ENCODE data around the gene MOB1B.
"Not testable (repeated sequence)": the region's sequence is repeated elsewhere in the genome, so short reads cannot be mapped to it uniquely, and the experiment has no call there.

MOB1B gene

DNA sequence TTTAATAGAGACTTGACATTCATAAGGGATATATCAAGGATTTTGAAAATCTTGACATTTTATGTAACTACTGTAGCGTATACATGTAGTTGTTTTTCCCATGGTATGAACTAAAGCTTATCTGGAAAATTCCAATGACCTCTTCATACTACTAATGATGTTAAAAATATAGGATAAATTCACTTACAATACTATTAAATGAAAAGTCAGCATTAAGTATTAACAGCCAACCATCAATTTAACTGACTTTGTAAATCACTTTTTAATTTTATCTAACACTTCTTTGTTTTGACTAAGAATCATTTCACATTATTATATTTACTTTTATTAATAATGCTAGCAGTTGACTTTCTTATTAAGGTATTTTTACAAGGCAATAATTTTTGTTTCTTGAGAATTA is 125.4 kb downstream of the MOB1B start:
- TF ChIP-seq EZH2 (optimal IDR thresholded peaks at IDR 0.05; ENCODE audit: low read depth, low read length) (no peak), EZH2phosphoT487 (IDR thresholded peaks at IDR 0.05; ENCODE audit: low read length) (no peak)
- TF ChIP-seq, protein P1, sequence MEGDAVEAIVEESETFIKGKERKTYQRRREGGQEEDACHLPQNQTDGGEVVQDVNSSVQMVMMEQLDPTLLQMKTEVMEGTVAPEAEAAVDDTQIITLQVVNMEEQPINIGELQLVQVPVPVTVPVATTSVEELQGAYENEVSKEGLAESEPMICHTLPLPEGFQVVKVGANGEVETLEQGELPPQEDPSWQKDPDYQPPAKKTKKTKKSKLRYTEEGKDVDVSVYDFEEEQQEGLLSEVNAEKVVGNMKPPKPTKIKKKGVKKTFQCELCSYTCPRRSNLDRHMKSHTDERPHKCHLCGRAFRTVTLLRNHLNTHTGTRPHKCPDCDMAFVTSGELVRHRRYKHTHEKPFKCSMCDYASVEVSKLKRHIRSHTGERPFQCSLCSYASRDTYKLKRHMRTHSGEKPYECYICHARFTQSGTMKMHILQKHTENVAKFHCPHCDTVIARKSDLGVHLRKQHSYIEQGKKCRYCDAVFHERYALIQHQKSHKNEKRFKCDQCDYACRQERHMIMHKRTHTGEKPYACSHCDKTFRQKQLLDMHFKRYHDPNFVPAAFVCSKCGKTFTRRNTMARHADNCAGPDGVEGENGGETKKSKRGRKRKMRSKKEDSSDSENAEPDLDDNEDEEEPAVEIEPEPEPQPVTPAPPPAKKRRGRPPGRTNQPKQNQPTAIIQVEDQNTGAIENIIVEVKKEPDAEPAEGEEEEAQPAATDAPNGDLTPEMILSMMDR (IDR thresholded peaks at IDR 0.05; ENCODE audit: low read length), result no peak
- Histone ChIP-seq H2AFZ (ENCODE audit: low read length) (no peak overlapping the region), H3K4me3 (ENCODE audit: low read length) (no peak overlapping the region), H4K20me1 (ENCODE audit: insufficient read depth, low read length) (no peaks in the 10 kb centered on the region), H3K9me2 (replicated peaks; ENCODE audit: insufficient read depth, low read length) (no peaks in the 10 kb centered on the region), H3K27me3 (replicated peaks; ENCODE audit: insufficient read depth, low read length) (no peaks in the 10 kb centered on the region), H3K9ac (ENCODE audit: low read length) (no peak overlapping the region), H3K9me3 (replicated peaks; ENCODE audit: insufficient read depth, low read length) (no peaks in the 10 kb centered on the region), H3F3A (ENCODE audit: insufficient read depth, low read length) (no peaks in the 10 kb centered on the region), H3K4me1 (ENCODE audit: low read length) (no peaks in the 10 kb centered on the region), H3K27ac (ENCODE audit: low read length) (no peak overlapping the region), H3K36me3 (replicated peaks; ENCODE audit: insufficient read depth, low read length) (peaks cover 8% of the 10 kb centered on the region; the same call in 1 of the 2 replicates), H3K4me2 (ENCODE audit: low read depth, low read length) (no peak overlapping the region), H3K79me2 (ENCODE audit: low read length) (peaks cover 13% of the 10 kb centered on the region)
- no peak for DNase-seq

DNA sequence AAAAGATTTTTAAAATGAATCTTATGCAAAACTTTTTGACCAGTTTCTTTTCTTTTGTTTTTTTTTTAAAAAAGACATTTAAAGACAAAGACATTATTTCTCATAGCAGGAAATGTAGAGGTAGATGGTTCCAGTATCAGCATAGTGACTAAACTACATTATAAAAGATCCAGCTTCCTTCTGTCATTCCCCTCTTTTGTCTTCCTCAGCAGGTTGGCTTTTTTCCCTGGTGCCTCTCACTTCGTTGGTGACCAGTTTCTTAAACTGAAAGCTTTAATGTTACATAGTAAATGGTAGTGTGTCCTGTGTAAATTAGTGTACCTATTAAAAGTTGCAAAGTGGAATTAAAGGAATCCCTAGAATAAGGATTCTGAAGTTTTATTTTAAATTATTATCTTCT is 127.3 kb downstream of the MOB1B start:
- Histone ChIP-seq H3K9me3 (replicated peaks; ENCODE audit: insufficient read depth, low read length) (no peaks in the 10 kb centered on the region), H3K9me2 (replicated peaks; ENCODE audit: insufficient read depth, low read length) (no peaks in the 10 kb centered on the region), H3K79me2 (ENCODE audit: low read length) (no peaks in the 10 kb centered on the region), H3K9ac (ENCODE audit: low read length) (no peak overlapping the region), H3K27ac (ENCODE audit: low read length) (no peak overlapping the region), H4K20me1 (ENCODE audit: insufficient read depth, low read length) (no peaks in the 10 kb centered on the region), H3K4me2 (ENCODE audit: low read depth, low read length) (no peak overlapping the region), H2AFZ (ENCODE audit: low read length) (no peak overlapping the region), H3K4me1 (ENCODE audit: low read length) (no peaks in the 10 kb centered on the region), H3K27me3 (replicated peaks; ENCODE audit: insufficient read depth, low read length) (no peaks in the 10 kb centered on the region), H3F3A (ENCODE audit: insufficient read depth, low read length) (no peaks in the 10 kb centered on the region), H3K36me3 (replicated peaks; ENCODE audit: insufficient read depth, low read length) (peaks cover 4% of the 10 kb centered on the region; the same call in 1 of the 2 replicates), H3K4me3 (ENCODE audit: low read length) (no peak overlapping the region)
- TF ChIP-seq, protein P1 (IDR thresholded peaks at IDR 0.05; ENCODE audit: low read length), result no peak
- TF ChIP-seq EZH2phosphoT487 (IDR thresholded peaks at IDR 0.05; ENCODE audit: low read length), result no peak
- no peak for TF ChIP-seq EZH2 (optimal IDR thresholded peaks at IDR 0.05; ENCODE audit: low read depth, low read length)
- no peak for DNase-seq

DNA sequence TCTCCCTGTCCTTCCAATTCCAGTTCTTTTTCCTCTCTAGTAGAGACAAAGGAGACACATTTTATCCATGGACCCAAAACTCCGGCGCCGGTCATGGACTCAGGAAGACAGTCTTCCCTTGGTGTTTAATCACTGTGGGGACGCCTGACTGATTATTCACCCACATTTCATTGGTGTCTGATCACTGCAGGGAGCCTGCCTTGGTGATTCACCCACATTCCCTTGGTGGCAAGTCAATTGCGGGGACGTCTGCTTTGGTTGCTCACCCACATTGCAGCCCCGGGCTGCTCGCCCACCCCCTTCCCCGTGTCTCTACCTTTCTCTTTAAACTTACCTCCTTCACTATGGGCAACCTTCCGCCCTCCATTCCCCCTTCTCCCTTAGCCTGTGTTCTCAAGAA is 129.9 kb downstream of the MOB1B start:
- not testable (repeated sequence) for H3K27ac ChIP-seq (ENCODE audit: low read length); H3K9me2 ChIP-seq (replicated peaks; ENCODE audit: insufficient read depth, low read length); H3K79me2 ChIP-seq (ENCODE audit: low read length); H3K9me3 ChIP-seq (replicated peaks; ENCODE audit: insufficient read depth, low read length); H3F3A ChIP-seq (ENCODE audit: insufficient read depth, low read length); H3K27me3 ChIP-seq (replicated peaks; ENCODE audit: insufficient read depth, low read length); H3K4me3 ChIP-seq (ENCODE audit: low read length); H4K20me1 ChIP-seq (ENCODE audit: insufficient read depth, low read length); DNase-seq; H3K4me1 ChIP-seq (ENCODE audit: low read length); H2AFZ ChIP-seq (ENCODE audit: low read length); H3K9ac ChIP-seq (ENCODE audit: low read length); H3K36me3 ChIP-seq (replicated peaks; ENCODE audit: insufficient read depth, low read length); H3K4me2 ChIP-seq (ENCODE audit: low read depth, low read length)

Data from MM.1S (cell line).